ENCODE data around the gene MYLIP.

The MYLIP gene

GRCh38 chr6:16177881-16178280, 49.0 kb downstream of the MYLIP start:
- no peak for DNase-seq

GRCh38 chr6:16178351-16178750, 49.5 kb downstream of the MYLIP start:
- no peak for DNase-seq

- DNase-seq: no peak
Measured at GRCh38 chr6:16179063-16179462, 50.2 kb downstream of the MYLIP start.

GRCh38 chr6:16179970-16180431, 51.1 kb downstream of the MYLIP start:
- DNase-seq: no peak

- no peak for DNase-seq
Measured at GRCh38 chr6:16180696-16181438, 52.0 kb downstream of the MYLIP start.

- no peak for DNase-seq
Measured at GRCh38 chr6:16181439-16182297, 52.8 kb downstream of the MYLIP start.

- peak; percentile 55 for DNase-seq
Measured at GRCh38 chr6:16183187-16183664, 54.3 kb downstream of the MYLIP start.

GRCh38 chr6:16184129-16184528, 55.2 kb downstream of the MYLIP start:
- peak; percentile 50 for DNase-seq

GRCh38 chr6:16184551-16184950, 55.7 kb downstream of the MYLIP start:
- DNase-seq: no peak

GRCh38 chr6:16187176-16187575, 58.3 kb downstream of the MYLIP start:
- no peak for DNase-seq

GRCh38 chr6:16190214-16190613, 61.3 kb downstream of the MYLIP start:
- no peak for DNase-seq

GRCh38 chr6:16196260-16196983, 67.5 kb downstream of the MYLIP start:
- DNase-seq: no peak

GRCh38 chr6:16196984-16197546, 68.2 kb downstream of the MYLIP start:
- no peak for DNase-seq

Measured in EL (cell line).